K562 (cell line): ENCODE results near the gene C6orf58. TPM values are rescaled to one million over a fixed set of nuclear protein-coding genes. Genes with fewer than 3 reads are reported as not detected.

Experiments
- ATAC-seq: fragments of 200-7000 bp; cut with Tn5 transposase; 3 replicates; pipeline ENCODE4 v1.9.1; 2020; ENCODE audit warnings: moderate library complexity
- BruUV-seq: library from RNA; stranded (reverse); fragments of 400-500 nt; replicated peaks from 2 replicates; lab custom pipeline; 2021; lab: Mats Ljungman, UMichigan
- CTCF ChIA-PET: fragments of 300-600 bp; formaldehyde crosslinking; extraction: SDS; loops from one replicate; lab custom pipeline; 2021; ENCODE audit warnings: low intra/inter-chr PET ratio; lab: Yijun Ruan, JAX
- POLR2A ChIA-PET: fragments of 300-600, 350-650 bp; sonication (Branson Sonifier 250); formaldehyde crosslinking; extraction: SDS; loops from one replicate; lab custom pipeline; 2021; ENCODE audit warnings: antibody characterized with exemption, inconsistent platforms; lab: Yijun Ruan, JAX
- DNase-seq, 4 experiments: peaks; one replicate each; pipeline versions ENCODE4 v3.0.0 to v3.0.0-alpha.2; 2011 to 2018; ENCODE audit warnings: low spot score in 3 of 4, mixed read lengths in 3 of 4; ENCODE audit errors: extremely low read depth in 1 of 4
- FAIRE-seq: peaks from 2 replicates; lab custom pipeline; 2011; peaks lifted over from hg19 to GRCh38; lab: Jason Lieb, UNC
- H2AFZ ChIP-seq: 2 replicates; pipeline ENCODE4 v1.6.0; 2011; ENCODE audit warnings: low read depth, low read length, control low read depth, inconsistent platforms
- H3K27ac ChIP-seq: fragments of 200-600 bp; 3 replicates; pipeline ENCODE4 v1.8.0; 2011; ENCODE audit warnings: low read depth, mild to moderate bottlenecking, control low read depth, inconsistent platforms, low read length, moderate library complexity, mixed read lengths; ENCODE audit errors: extremely low read depth
- H3K27me3 ChIP-seq, 2 experiments: fragments of 300-600 bp in 1 of 2; 2 replicates in 1 of 2; 3 replicates in 1 of 2; pipeline versions ENCODE4 v1.6.0 to v1.8.0; 2011; ENCODE audit warnings: inconsistent platforms in 2 of 2, low read length in 2 of 2, mild to moderate bottlenecking in 1 of 2, mixed read lengths in 1 of 2, moderate library complexity in 1 of 2; ENCODE audit not compliant: control insufficient read depth in 2 of 2, insufficient read depth in 2 of 2
- H3K36me3 ChIP-seq: fragments of 300-600 bp; 3 replicates; pipeline ENCODE4 v1.8.0; 2011; ENCODE audit warnings: mild to moderate bottlenecking, low read length, inconsistent platforms; ENCODE audit not compliant: control insufficient read depth, insufficient read depth
- H3K4me1 ChIP-seq, 2 experiments: fragments of 200-600 bp in 1 of 2; replicated peaks in 1 of 2; 2 replicates in 1 of 2; 3 replicates in 1 of 2; pipeline versions ENCODE4 v1.5.1 to v1.8.0; 2011; ENCODE audit warnings: inconsistent platforms in 2 of 2, low read length in 2 of 2, mild to moderate bottlenecking in 1 of 2, mixed read lengths in 1 of 2, moderate library complexity in 1 of 2; ENCODE audit not compliant: control insufficient read depth in 2 of 2, insufficient read depth in 2 of 2
- H3K4me2 ChIP-seq: 2 replicates; pipeline ENCODE4 v1.6.1; 2011; ENCODE audit warnings: low read length, control low read depth, inconsistent platforms, mixed read lengths; ENCODE audit not compliant: insufficient read depth
- H3K4me3 ChIP-seq: fragments of 200-600 bp; sonication (generic), shearing (Covaris generic); 2 replicates; pipeline ENCODE4 v1.5.1; 2016; ENCODE audit warnings: control low read depth, inconsistent platforms
- H3K79me2 ChIP-seq: fragments of 200-600 bp; 3 replicates; pipeline ENCODE4 v1.8.0; 2011; ENCODE audit warnings: low read length, inconsistent platforms; ENCODE audit not compliant: control insufficient read depth, insufficient read depth
- H3K9ac ChIP-seq, 2 experiments: 2 replicates each; pipeline versions ENCODE4 v1.6.0 to v1.6.1; 2011; ENCODE audit warnings: low read depth in 2 of 2, low read length in 2 of 2, control low read depth in 1 of 2, inconsistent platforms in 1 of 2, mild to moderate bottlenecking in 1 of 2, mixed read lengths in 1 of 2; ENCODE audit not compliant: insufficient read depth in 1 of 2
- H3K9me1 ChIP-seq: one replicate; pipeline ENCODE4 v1.6.0; 2011; ENCODE audit warnings: inconsistent platforms, mild to moderate bottlenecking, low read length, moderate library complexity; ENCODE audit not compliant: control insufficient read depth, insufficient read depth
- H3K9me3 ChIP-seq: replicated peaks from 2 replicates; pipeline ENCODE4 v1.5.1; 2011; ENCODE audit warnings: low read depth, low read length, inconsistent platforms; ENCODE audit not compliant: control insufficient read depth, insufficient read depth
- H4K20me1 ChIP-seq: replicated peaks from 2 replicates; pipeline ENCODE4 v1.6.1; 2011; ENCODE audit warnings: low read length, inconsistent platforms, mixed read lengths; ENCODE audit not compliant: control insufficient read depth, insufficient read depth
- BCL6 ChIP-seq: fragments of 250-450 bp; sonication (Bioruptor Pico); IDR thresholded peaks from 2 replicates; pipeline ENCODE4 v1.4.0; 2020
- E2F3 ChIP-seq: fragments of 250-450 bp; sonication (Bioruptor Pico); IDR thresholded peaks from 2 replicates; pipeline ENCODE4 v1.4.0; 2020; ENCODE audit warnings: mild to moderate bottlenecking
- FOSL1 ChIP-seq: fragments of 200-800 bp; sonication (Bioruptor generic); conservative IDR thresholded peaks from 2 replicates; pipeline ENCODE4 v1.6.1; 2016; ENCODE audit warnings: missing genetic modification characterization, missing compliant biosample characterization
- HCFC1 ChIP-seq: IDR thresholded peaks from 2 replicates; pipeline ENCODE4 v1.6.1; 2012; ENCODE audit warnings: low read depth, low read length, improper control_type of control experiment
- HLTF ChIP-seq: fragments of 450-650 bp; IDR thresholded peaks from 2 replicates; pipeline ENCODE4 v1.6.1; 2016
- KHSRP ChIP-seq: fragments of 450-650 bp; IDR thresholded peaks from 2 replicates; pipeline ENCODE4 v1.6.1; 2017
- MAFF ChIP-seq: IDR thresholded peaks from 2 replicates; pipeline ENCODE4 v1.6.1; 2012; ENCODE audit warnings: low read length, improper control_type of control experiment
- NELFE ChIP-seq: IDR thresholded peaks from 2 replicates; pipeline ENCODE4 v1.6.1; 2011; ENCODE audit warnings: mild to moderate bottlenecking; ENCODE audit not compliant: insufficient read depth, insufficient read length
- RAD51 ChIP-seq: fragments of 450-650 bp; IDR thresholded peaks from 2 replicates; pipeline ENCODE4 v1.7.1; 2016; ENCODE audit warnings: low read depth, mild to moderate bottlenecking, borderline replicate concordance
- RFX7 ChIP-seq: fragments of 250-450 bp; sonication (Bioruptor Pico); IDR thresholded peaks from 2 replicates; pipeline ENCODE4 v1.5.1; 2021; ENCODE audit warnings: mild to moderate bottlenecking
- SMARCE1 ChIP-seq: fragments of 450-650 bp; IDR thresholded peaks from 2 replicates; pipeline ENCODE4 v1.7.1; 2016; ENCODE audit warnings: mild to moderate bottlenecking
- SP1 ChIP-seq: sonication (generic); formaldehyde crosslinking; IDR thresholded peaks from 2 replicates; pipeline ENCODE4 v1.8.1; 2022; ENCODE audit warnings: mild to moderate bottlenecking, missing genetic modification reagents
- XRCC4 ChIP-seq: IDR thresholded peaks from one replicate; pipeline ENCODE4 v1.6.1; 2011; ENCODE audit not compliant: insufficient read depth, insufficient read length; ENCODE audit errors: extremely low read depth
- ZNF77 ChIP-seq: fragments of 250-450 bp; sonication (Bioruptor Pico); IDR thresholded peaks from 2 replicates; pipeline ENCODE4 v1.5.0; 2020
- WGBS: fragments of 100-300 bp; shearing (Covaris generic); methylation state at CpG from one replicate; pipeline ENCODE4 v1.1.6; 2016; ENCODE audit warnings: low coverage, mixed read lengths; ENCODE audit not compliant: insufficient coverage; ENCODE audit errors: missing lambda C conversion rate; 5-methylcytosine and 5-hydroxymethylcytosine counted together
- in situ Hi-C: fragments of 300-500 bp; cut with MboI; formaldehyde crosslinking; loops from 4 replicates; pipeline ENCODE4 v1.15.0; 2018; ENCODE audit warnings: inconsistent platforms, mixed read lengths
- intact Hi-C: fragments of 100-400 bp; cut with micrococcal nuclease; formaldehyde crosslinking; loops from 2 replicates; pipeline ENCODE4 v1.14.2; 2022
- polyA plus RNA-seq, 8 experiments: library from polyadenylated mRNA; depleted of rRNA in 4 of 8; stranded (reverse) in 5 of 8; unstranded in 3 of 8; fragments of >200 nt; fragmentation: Nextera tagmentation in 2 of 8; fragmentation: Illumina TruSeq in 1 of 8; extraction: Ambion mirVana in 2 of 8; extraction: Trizol in 1 of 8; gene quantifications; 2 replicates each; pipeline versions ENCODE4 v1.2.1 to v1.2.3, GENCODE V29; 2011 to 2014; ENCODE audit warnings: inconsistent platforms in 1 of 8, missing spikeins in 1 of 8
- total RNA-seq, 7 experiments: library from RNA; depleted of rRNA in 6 of 7; stranded (reverse); fragments of >200 nt in 6 of 7; fragmentation: Illumina TruSeq in 2 of 7; extraction: Trizol in 2 of 7; gene quantifications; 2 replicates each; pipeline versions ENCODE4 v1.2.1 to v1.2.3, GENCODE V29; 2011 to 2021; ENCODE audit warnings: low replicate concordance in 1 of 7
- TF ChIP-seq, protein P1 (sequence below): IDR thresholded peaks from 2 replicates; pipeline ENCODE4 v1.6.1; 2016; ENCODE audit warnings: missing genetic modification characterization, missing compliant biosample characterization

The C6orf58 gene
- total and polyA plus RNA-seq, 9 of the 15 experiments (the other 6 are each of a cell fraction or from before 2014, with no cell fraction given): 0.04 TPM; not detected in 8

- WGBS: 0% methylated on average over 5 of the region's 5 CpGs
- FAIRE-seq (no peak), DNase-seq (no peak), ATAC-seq (no peak)
- no TSS peak for BruUV-seq
- no peak overlapping the region for H3K9ac ChIP-seq
- no peaks in the 10 kb centered on the region for H3K9me1 ChIP-seq
- no peaks in the 10 kb centered on the region for H3K79me2 ChIP-seq
- H3K9me3 ChIP-seq: no peaks in the 10 kb centered on the region
- ChIA-PET CTCF (no interaction called here), POLR2A (no interaction called here)
- TF ChIP-seq KHSRP (no peak), SP1 (no peak), BCL6 (CRISPR knock-in tag) (no peak), RFX7 (CRISPR knock-in tag) (no peak), RAD51 (no peak), E2F3 (CRISPR knock-in tag) (no peak), HLTF (no peak), ZNF77 (CRISPR knock-in tag) (no peak), FOSL1 (tag) (no peak), SMARCE1 (no peak), NELFE (no peak), HCFC1 (no peak), MAFF (no peak), XRCC4 (no peak)
- TF ChIP-seq, protein P1, sequence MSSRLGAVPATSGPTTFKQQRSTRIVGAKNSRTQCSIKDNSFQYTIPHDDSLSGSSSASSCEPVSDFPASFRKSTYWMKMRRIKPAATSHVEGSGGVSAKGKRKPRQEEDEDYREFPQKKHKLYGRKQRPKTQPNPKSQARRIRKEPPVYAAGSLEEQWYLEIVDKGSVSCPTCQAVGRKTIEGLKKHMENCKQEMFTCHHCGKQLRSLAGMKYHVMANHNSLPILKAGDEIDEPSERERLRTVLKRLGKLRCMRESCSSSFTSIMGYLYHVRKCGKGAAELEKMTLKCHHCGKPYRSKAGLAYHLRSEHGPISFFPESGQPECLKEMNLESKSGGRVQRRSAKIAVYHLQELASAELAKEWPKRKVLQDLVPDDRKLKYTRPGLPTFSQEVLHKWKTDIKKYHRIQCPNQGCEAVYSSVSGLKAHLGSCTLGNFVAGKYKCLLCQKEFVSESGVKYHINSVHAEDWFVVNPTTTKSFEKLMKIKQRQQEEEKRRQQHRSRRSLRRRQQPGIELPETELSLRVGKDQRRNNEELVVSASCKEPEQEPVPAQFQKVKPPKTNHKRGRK (tag): no peak
- H2AFZ ChIP-seq: no peak overlapping the region
- no peaks in the 10 kb centered on the region for H3K36me3 ChIP-seq
- H4K20me1 ChIP-seq: no peaks in the 10 kb centered on the region
- no peaks in the 10 kb centered on the region for H3K4me1 ChIP-seq
- H3K4me3 ChIP-seq: no peak overlapping the region
- no peak overlapping the region for H3K4me2 ChIP-seq
- H3K27ac ChIP-seq: no peak overlapping the region
- in situ Hi-C loops: no loop called here
- H3K27me3 ChIP-seq: no peaks in the 10 kb centered on the region
- intact Hi-C loops: no loop called here
These were observed 41.8 kb downstream of the C6orf58 start for GRCh38 chr6:127618729-127619128.
